Measurements from ENCODE around the gene CNNM1.
A peak's percentile ranks its signal among the peaks of the same experiment; 100 is the strongest.

Gene CNNM1

GRCh38 chr10:99422529-99423096, 93.5 kb downstream of the CNNM1 start:
- no peak for DNase-seq

- no peak for DNase-seq
Observed at GRCh38 chr10:99424656-99425055, 95.5 kb downstream of the CNNM1 start.

- DNase-seq = no peak
Observed at GRCh38 chr10:99425204-99425603, 96.0 kb downstream of the CNNM1 start.

GRCh38 chr10:99426689-99427088, 97.5 kb downstream of the CNNM1 start:
- no peak for DNase-seq

- no peak for DNase-seq
Observed at GRCh38 chr10:99427566-99428190, 98.5 kb downstream of the CNNM1 start.

- DNase-seq = no peak
Observed at GRCh38 chr10:99429517-99430095, 100.5 kb downstream of the CNNM1 start.

GRCh38 chr10:99430116-99430450, 100.9 kb downstream of the CNNM1 start:
- no peak for DNase-seq

- peak; percentile 99 for DNase-seq
Observed at GRCh38 chr10:99430451-99431189, 101.5 kb downstream of the CNNM1 start, which contains the start of gene GOT1. Gene GOT1 (minus strand): TSS chr10:99430624. CDS start chr10:99430565, 59 bp downstream.

- DNase-seq = no peak
Observed at GRCh38 chr10:99431190-99431760, 102.1 kb downstream of the CNNM1 start.

- DNase-seq = no peak
Observed at GRCh38 chr10:99432047-99432446, 102.9 kb downstream of the CNNM1 start.

- no peak for DNase-seq
Observed at GRCh38 chr10:99432881-99433280, 103.7 kb downstream of the CNNM1 start.

- no peak for DNase-seq
Observed at GRCh38 chr10:99433378-99434020, 104.3 kb downstream of the CNNM1 start.

GRCh38 chr10:99435986-99436638, 107.0 kb downstream of the CNNM1 start:
- DNase-seq = no peak

GRCh38 chr10:99438890-99439289, 109.7 kb downstream of the CNNM1 start:
- no peak for DNase-seq

GRCh38 chr10:99442394-99442793, 113.2 kb downstream of the CNNM1 start:
- no peak for DNase-seq

GRCh38 chr10:99443500-99443899, 114.3 kb downstream of the CNNM1 start:
- DNase-seq = no peak

Measured in effector CD8-positive, alpha-beta T cell (primary cell).